GM10266 (cell line): Measurements from ENCODE around the gene ANKRD13A.

ENCODE experiments used
- DNase-seq: peaks from one replicate; pipeline ENCODE4 v3.0.0; 2012; ENCODE audit errors: extremely low spot score
- TF ChIP-seq, protein P1 (sequence below): IDR thresholded peaks from 2 replicates; pipeline ENCODE4 v1.5.1; 2012; ENCODE audit warnings: mild to moderate bottlenecking, low read depth; ENCODE audit not compliant: control insufficient read depth, insufficient read depth; ENCODE audit errors: missing control alignments

The ANKRD13A gene

DNA sequence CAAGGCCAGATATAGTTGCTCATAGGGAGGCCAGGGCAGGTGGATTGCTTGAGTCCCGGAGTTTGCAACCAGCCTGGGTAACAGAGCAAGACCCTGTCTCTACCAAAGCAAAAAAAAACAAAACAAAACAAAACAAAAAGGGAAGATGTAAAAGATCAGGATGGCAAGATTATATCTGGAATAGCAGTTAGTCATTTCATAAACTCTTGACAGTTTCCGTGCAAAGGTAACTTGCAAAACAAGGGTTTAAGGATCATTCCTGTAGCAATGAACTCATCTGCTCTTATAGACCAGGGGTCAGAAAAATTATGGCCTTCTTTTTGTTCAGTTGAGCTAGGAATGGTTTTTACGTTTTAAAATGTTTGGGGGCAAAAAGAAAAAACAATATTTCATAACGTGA, 32.7 kb upstream of the ANKRD13A start:
- DNase-seq: no peak
- TF ChIP-seq, protein P1, sequence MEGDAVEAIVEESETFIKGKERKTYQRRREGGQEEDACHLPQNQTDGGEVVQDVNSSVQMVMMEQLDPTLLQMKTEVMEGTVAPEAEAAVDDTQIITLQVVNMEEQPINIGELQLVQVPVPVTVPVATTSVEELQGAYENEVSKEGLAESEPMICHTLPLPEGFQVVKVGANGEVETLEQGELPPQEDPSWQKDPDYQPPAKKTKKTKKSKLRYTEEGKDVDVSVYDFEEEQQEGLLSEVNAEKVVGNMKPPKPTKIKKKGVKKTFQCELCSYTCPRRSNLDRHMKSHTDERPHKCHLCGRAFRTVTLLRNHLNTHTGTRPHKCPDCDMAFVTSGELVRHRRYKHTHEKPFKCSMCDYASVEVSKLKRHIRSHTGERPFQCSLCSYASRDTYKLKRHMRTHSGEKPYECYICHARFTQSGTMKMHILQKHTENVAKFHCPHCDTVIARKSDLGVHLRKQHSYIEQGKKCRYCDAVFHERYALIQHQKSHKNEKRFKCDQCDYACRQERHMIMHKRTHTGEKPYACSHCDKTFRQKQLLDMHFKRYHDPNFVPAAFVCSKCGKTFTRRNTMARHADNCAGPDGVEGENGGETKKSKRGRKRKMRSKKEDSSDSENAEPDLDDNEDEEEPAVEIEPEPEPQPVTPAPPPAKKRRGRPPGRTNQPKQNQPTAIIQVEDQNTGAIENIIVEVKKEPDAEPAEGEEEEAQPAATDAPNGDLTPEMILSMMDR: no peak

DNA sequence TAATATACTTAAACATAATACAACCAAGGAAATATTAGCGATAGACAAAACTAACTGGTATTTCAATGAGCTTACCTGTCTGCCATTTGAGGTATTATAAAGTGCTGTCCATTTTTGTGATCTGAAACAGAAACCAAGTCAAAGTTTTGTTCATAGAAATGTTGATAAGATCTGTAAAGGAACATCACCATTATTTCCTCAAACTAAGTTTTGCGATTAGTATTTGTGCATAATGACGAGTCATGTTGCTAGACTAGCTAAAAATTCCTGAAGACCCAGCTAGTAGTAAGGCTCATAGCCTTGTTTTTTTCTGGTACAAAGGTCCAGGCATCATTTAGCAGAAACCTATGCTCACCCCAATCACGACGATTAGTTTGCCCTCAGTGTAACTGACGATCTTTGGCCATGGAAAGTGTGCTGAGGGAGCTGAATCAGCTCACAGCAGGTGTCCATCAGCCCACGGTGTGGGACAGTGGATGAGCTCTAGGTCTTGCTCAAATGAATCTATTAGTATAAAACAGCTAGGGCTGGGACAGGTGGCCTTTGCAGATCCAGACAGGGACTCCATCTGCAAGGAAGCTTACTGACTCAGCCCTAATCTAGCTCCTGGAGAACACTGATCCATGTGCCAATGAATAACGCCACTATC, 31.7 kb upstream of the ANKRD13A start:
- TF ChIP-seq, protein P1: no peak
- DNase-seq: no peak

DNA sequence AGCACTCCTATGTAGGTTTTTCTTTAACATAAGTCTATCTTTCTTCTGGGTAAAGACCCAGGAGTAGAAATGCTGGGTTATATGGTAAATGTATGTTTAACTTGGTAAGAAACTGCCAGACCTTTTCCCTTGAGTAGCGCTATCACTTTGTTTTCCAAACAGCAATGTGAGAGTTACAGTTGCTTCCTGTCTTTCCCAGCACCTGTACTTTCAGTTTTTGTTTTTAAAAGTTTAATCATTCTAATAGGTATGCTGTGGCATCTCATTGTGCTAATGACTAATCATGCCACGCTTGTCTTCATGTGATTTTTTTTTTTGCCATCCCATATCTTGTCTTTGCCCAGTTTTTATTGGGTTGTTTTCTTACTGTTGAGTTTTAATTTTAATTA, 31.2 kb upstream of the ANKRD13A start:
- TF ChIP-seq, protein P1: no peak
- no peak for DNase-seq

DNA sequence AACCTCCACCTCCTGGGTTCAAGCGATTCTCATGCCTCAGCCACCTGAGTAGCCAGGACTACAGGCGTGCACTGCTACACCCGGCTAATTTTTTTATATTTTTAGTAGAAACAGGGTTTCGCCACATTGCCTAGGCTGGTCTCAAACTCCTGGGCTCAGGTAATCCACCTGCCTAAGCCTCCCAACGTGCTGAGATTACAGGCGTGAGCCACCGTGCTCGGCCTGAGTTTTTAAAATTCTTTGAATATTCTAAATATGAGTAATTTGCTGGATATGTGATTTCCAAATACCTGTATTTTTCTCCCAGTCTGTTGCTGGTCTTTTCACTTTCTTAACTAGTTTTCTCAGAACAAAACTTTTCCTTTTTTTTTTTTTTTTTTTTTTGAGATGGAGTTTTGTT, 30.4 kb upstream of the ANKRD13A start:
- no peak for DNase-seq
- TF ChIP-seq, protein P1: no peak

DNA sequence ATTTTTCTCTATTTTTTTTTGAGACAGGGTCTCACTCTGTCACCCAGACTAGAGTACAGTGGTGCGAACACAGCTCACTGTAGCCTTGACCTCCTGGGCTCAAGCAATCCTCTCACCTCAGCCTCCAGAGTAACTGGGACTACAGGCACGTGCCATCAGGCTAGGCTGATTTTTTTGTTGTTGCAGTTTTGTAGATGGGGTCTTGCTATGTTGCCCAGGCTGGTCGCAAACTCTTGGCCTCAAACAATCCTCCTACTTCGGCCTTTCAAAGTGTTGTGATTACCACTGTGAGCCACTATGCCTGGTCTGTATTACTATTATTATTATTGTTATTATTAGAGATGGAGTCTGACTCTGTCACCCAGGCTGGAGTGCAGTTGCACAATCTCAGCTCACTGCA, 26.4 kb upstream of the ANKRD13A start:
- no peak for DNase-seq
- TF ChIP-seq, protein P1: no peak

DNA sequence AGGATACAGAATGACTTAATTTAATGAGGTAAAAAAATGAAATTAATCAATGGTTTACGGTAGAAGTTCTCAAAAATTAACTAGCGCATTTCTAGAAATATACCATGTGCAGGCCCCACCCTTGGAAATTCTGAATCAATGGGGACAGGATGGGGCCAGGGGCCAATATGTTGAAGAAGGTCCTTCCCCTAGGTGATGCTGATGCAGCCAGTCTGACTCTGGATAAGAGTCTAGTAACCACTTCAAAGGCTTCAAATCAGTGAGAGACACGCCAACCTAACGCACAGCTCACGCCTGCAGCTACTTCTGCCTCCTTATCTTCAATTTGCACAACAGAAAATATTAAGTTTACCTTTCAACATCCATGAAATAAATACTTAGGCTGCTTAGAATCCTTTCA, 17.9 kb upstream of the ANKRD13A start:
- TF ChIP-seq, protein P1: no peak
- DNase-seq: no peak

DNA sequence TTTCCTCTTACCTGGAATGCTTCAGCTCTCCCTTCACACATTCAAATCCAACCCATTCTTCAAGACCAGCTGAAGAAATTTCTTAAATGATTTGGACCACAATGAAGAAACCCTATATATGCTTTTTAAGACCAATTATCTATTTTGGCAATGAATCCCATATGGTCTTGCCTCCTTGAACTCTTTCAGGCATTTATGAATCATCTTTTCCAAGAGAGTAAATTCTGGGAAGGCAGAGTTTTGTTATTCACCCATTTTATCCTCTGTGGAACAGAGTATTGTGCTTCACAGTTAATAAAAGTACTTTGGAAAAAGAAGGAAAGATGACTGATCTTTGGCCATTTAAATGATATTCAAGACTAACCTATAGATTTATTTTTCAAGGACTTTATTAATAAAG, 17.0 kb upstream of the ANKRD13A start:
- DNase-seq: no peak

More for the DNA sequence above, 17.0 kb upstream of the ANKRD13A start:
- TF ChIP-seq, protein P1: no peak
